Endometrial microvascular endothelial cells (primary cell): ENCODE results near the gene APBA1. TPM values are rescaled to one million over a fixed set of nuclear protein-coding genes. Genes with fewer than 3 reads are reported as not detected.

ENCODE experiments used
- in situ Hi-C: cut with HindIII; loops from 2 replicates; pipeline ENCODE4 v1.10.0; 2017; ENCODE audit warnings: low sequenced_read_pairs, low pct_unique_long_range_greater_than_20kb; ENCODE audit errors: inconsistent ontology term
- total RNA-seq: library from RNA; depleted of rRNA; stranded (reverse); fragments of >200 nt; gene quantifications from one replicate; pipeline ENCODE4 v1.2.3, GENCODE V29; 2015; ENCODE audit errors: inconsistent ontology term

The APBA1 gene
- total RNA-seq, 1 donor from 2014 or later, result 8.3 TPM

DNA sequence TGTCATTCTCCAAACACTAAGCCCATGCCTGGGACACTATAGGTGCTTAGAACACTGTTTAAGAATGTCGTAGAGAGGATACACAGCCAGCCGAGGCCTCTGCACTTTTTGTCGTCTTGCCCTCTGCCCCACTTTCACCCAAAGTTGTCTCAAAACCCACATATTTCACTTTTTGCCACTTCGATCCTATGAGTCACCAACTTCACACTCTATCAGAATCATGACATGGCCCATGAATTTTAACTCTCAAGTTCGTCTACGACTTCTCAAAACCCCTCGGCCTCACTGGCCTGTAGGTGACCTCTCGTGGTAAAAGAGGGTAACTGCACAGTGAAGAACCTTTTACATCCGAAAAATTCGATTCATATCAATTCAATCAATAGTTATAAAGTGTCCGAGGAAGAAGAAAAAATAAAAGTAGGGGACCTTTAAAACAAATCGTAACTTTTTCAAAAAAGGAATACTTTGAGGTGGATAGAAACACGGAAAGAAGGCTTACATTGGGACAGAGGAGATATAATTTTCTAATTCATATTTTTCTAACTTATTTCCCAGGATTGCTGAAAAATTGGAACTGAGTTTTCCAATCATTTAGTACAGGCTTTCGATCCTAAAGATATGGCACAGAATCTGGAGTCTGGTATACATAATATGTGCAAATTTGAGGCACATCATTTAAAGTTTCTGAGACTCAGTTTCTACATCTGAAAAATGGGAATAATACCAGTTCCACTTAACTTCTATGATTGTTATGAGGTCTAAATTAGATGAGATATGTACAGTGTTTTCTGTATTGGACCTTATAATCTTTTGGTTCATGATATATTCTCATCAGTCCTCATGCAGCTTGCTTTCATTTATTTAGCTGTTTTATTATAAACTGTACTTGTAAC, 122.6 kb downstream of the APBA1 start:
- in situ Hi-C loops, result loop anchor here (10.0 kb wide), 1 partner anchor 125 kb away; no protein-coding TSS in a partner anchor

DNA sequence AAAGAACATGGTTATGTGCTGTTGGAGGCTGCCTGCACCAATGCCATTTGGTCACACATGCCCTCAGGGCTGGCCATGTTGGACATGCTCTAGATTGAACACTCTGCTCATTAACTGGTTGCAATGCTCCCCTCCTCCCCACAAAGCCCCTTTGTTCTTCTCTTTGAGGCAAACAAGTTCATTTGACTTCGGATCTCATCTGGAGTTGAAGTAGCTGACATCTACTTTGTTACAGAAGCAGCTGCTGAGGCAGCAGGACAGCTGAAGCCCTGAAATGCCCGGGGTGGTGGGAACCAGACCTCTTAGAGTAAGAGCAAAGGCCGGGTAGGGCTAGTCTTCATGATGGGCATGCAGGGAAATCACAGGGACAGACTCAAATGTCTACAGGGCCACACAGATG, 123.5 kb downstream of the APBA1 start:
- in situ Hi-C loops, result no loop called here

DNA sequence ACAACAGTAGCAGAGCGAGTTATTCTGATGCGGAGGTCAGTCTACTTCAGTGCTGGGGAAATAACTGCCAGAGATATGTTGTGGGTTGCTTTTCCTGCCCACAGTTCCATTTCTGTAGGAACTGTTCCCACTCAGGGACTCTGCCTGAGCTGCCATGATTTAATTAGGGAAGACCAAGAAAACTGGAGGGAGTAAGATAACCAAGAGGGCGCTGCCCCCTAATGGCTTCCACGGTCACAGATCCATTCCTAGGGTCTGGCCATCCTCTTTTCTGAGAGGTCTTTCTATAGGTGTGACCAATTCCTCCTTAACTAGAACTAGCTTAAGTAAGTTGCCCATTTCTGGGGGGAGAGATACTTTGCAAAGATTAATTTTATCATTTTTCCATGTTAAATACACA, 125.9 kb downstream of the APBA1 start:
- in situ Hi-C loops, result no loop called here

DNA sequence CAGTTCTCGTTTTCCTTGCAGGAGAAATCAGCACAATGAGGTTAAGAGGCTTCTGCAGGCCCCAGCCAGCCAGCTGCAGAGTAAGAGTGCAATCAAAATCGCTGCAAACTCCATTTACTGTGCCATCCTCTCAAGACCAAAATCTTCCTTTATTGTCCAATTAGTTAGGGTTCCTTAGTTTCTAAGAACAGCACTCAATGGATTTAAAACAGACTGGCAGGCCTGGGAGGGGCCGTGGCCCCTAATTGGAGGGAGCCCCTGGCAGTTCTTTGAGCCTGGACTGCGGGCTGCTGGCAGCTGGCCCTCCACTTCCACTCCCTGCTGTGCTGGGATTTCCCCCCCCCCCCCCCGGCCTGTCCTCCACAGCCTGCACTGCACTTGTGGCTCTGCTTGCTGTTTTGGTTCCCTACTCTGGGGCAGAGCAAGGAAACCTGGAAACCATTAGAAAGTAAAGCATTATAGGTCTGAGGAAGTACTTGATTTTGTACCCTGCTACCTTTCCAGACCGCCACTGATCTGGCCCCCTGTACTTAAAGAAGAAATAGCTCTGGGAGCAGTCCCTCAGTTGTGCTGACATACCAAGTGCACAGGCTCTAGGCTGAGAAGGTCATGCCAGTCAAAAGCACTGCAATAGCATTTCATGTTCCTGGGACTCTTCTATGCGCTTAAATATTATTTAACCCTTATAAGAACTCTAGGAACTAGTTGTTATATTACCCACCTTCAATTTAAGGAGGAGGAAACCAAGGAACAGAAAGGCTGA, 129.0 kb downstream of the APBA1 start:
- in situ Hi-C loops, result no loop called here

DNA sequence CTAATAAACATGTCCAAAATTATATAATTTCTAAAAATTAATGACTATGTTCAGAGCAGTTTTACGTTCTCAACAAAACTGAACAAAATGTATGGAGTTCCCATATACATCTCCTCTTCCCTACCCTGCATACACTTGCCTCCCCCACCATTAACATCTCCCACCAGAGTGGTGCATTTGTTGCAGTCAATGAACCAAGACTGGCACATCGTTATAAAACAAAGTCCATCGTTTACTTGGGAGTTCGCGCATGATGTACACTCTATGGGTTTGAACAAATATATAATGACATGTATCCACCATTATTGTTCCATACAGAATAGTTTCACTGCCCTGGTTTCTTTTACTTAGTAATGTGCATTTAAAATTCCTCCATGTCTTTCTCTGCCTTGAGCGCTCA, 130.1 kb downstream of the APBA1 start:
- in situ Hi-C loops, result no loop called here

DNA sequence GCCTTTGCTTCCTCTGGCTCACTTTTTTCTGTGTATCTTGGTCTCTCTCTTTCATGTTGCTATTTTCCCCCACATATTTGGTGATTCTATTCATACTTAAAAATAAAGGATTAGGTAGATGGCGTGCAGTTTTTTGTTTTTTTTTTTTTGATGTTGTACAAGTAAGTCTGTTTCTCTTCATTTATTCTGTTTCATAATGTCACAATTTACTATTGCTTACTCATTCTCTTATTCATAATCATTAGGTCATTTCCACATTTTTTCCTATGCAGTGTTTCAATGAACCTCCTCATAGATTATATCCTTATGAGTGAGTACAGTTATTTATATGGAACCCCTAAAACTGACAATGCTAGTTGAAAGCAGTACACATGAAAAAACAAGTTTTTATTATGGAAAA, 136.3 kb downstream of the APBA1 start:
- in situ Hi-C loops, result no loop called here

DNA sequence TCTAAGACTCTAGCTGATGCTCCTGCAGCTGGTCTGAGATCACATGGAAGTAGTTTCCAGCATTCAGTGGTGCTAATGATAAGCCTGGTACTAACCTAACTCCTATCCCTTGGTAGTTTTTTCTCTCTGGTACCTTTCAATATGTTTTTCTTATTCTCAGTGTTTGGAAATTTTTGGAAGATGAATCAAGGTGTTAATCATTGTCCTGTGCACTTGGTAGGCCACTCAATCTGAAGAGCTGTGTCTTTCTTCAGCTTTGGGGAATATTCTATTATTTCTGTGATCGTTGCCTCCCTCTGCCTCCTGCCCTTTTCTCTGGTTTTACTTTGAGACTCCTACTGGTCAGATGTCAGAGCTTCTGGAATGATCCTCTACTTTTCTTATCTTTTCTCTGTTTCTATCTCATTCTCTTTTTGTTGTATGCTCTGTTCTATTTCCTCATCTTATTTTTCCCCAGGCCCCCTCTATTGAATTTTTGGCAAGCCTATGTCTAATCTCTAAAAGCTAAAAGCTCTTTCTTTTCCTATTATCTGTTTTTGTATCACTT, 136.8 kb downstream of the APBA1 start:
- in situ Hi-C loops, result no loop called here

DNA sequence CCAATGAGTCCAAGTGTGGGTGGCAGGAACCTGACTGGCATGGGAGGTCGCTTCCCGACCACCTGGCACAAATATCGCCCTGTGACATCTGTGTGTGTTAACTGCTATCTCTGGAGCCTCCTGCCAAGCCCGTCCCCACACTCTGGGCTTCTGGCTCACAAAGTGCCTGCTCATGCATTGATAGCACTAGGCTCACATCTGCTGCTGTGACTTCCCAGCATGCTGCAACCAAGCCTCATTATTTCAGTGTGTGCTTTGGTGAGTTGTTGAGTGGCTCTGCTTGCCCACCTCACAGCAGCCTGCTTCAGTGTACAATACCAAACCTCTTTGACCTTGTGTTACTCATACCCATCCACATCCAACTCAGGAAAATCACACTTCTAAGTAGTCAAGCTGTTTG, 139.8 kb downstream of the APBA1 start:
- in situ Hi-C loops, result no loop called here

DNA sequence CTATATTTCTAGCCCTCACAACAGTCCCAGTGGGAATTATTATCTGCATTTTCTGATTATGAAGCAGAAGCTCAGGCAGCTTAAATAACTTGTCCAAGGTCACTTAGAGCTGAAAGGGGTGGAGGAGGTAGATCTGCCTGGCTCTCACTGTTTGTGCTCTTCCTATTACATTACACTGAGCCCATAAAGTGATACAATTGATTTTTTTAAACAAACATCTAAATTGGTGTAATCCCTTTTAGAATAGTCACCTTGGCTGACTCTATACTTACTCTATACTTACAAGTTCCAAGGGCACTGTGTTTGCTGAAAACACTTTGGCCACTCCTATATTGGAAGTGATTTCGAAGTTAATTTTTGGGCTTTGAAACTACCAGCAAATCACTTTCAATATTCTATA, 144.7 kb downstream of the APBA1 start:
- in situ Hi-C loops, result no loop called here

DNA sequence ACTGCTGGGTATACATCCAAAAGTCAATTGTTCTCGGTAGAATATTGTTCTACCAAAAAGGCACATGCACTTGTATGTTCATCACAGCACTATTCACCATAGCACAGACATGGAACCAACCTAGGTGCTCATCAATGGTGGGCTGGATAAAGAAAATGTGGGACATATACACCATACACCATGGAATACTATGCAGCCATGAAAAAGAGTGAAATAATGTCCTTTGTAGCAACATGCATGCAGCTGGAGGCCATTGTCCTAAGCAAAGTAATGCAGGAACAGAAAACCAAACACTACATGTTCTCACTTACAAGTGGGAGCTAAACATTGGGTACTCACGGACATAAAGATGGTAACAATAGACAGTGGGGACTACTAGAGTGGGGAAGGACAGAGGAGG, 145.5 kb downstream of the APBA1 start:
- in situ Hi-C loops, result no loop called here

DNA sequence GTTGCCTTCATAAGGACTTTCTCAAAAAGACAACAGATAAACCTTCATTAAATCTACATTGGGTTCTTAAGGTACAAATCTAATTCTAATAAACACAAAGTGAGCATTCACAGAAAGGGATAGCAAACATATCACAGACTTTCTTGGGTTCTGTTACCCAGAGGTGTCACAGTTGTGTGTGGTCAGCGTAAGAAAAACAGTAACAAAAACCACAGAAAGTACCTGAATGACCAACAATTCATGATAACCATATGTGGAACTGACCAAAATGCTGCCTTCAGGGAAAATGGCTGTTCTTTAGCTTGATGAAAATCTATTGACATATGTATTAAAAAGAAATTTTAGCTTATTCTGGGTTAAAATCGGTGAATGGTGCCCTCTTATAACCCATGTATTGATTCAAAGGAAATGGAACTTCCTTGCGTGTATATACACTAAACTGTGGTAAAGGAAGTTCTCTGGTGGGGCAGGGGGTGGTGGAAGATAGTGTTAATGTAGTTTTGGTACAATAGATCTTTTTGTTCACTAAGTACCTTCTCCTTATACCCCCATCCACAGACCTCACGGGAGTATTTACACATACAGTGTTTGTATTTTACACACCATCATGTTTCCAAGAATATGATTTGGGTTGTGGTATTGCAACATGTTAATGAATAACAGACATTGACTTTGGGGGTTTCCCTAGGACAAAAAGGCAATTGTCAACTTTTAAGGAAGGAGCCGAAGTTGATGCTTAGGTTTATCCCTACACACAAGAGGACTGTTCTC, 152.5 kb downstream of the APBA1 start:
- in situ Hi-C loops, result no loop called here

DNA sequence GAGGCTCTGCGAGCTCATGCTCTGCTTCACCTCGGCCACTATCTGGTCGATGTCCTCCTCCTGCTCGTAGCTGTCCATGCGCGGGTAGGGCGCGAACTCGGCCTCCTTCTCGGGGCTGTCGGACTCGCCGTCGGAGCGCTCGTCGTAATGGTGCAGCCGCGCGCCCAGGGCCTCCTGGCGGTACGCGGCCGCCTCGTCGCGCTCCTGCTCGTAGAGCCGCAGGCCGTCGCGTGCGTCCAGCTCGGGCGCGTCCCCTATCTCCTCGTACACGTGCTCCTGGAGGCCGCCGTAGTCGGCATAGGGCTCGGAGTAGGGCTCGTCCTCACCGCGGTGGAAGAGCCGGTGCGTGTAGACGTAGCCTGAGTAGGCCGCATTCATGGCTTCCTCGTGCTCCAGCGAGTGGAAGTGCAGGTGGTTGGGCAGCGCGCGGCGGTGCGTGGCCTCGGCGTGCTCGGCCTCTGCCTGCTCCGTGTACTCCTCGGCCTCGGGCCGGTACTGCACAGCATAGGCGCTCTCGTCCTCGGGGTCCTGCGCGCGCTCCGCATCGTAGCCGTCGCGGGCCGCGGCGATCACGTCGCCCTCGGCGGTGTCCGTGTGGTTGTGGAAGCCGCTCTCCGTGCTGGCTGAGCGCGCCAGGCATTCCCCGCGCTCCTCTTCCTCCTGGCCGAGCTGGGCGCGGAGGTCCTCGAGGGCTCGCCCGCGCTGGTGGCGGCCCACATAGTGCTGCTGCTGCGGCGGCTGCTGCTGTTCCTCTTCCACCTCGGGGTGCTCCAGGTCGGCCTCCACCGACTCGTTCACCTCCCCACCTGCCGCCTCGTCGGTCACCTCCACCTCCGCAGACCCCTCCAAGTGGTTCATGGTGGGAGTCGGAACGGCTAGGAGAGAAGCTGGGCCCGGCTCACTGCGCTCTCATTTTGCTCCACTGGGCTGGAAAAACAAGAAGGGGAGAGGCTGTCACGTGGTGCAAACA, 155.5 kb downstream of the APBA1 start:
- in situ Hi-C loops, result no loop called here

DNA sequence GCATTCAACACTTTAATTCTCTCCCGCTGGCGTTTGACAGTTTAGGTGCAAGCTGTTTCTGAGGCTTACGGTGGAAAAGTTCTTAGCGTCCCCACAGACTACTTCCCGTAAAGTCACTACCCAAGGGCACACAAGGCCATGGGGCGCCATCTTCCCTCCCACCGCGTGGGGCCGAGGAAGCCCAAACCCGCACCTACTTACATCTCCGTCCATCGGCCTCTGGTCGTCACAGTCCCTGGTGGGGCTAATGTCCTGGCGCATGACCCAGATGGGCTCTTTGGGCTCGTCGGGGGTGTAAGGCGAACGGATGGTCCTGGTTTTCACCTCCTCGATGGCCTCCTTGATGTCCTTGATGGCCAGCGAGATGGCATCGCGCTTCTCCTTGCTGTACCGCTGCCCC, 156.4 kb downstream of the APBA1 start:
- in situ Hi-C loops, result no loop called here

DNA sequence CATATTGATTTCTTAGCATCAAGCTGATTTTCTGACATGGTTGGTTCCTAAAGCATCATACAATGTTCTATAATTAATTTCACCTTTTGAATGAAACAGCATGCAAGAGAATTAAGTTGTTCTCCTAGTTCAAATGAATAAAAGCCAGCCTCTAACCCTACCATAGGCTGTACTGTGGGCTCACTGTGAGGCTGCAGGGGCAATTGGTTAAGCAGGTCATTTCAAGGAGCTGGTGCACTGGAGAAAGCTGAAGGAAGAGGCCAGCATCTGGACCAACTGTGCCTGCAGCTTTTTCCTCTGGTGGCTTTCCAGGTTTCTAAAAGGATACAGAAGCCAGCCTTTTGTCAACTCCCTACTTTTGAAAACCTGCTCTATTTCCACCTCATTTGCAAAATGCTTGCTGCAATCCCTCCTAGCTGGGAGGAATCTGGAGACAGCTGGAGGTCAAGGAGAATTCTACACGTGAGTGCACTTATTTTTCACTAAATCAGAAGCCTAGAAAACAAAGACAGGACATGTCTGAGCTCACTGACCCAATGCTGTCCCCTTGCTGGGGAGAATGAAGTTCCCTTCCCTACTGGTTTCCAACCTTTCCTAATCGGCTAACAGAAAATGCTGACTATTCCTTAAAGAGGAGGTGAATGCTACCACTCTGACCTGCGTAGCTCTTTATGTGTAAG, 158.9 kb downstream of the APBA1 start:
- in situ Hi-C loops, result no loop called here

DNA sequence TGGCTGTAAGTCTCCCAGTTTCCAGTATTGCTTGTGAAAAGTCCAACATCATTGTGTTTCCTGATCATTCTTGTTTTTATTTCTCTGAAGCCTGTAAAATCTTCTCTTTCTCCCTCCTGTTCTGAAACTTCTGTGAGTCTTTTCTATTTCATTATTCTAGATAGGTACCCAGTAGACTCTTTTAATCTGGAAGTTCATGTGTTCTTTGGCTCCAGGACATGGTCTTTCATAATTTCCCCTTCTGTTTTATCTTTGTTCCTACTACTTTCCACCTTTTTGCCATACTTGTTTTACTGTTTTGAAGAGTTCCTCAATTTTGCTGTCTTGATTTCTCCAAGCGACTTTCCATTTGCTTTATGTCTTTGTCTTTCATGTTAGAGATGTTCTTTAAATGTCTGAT, 168.1 kb downstream of the APBA1 start:
- in situ Hi-C loops, result no loop called here

DNA sequence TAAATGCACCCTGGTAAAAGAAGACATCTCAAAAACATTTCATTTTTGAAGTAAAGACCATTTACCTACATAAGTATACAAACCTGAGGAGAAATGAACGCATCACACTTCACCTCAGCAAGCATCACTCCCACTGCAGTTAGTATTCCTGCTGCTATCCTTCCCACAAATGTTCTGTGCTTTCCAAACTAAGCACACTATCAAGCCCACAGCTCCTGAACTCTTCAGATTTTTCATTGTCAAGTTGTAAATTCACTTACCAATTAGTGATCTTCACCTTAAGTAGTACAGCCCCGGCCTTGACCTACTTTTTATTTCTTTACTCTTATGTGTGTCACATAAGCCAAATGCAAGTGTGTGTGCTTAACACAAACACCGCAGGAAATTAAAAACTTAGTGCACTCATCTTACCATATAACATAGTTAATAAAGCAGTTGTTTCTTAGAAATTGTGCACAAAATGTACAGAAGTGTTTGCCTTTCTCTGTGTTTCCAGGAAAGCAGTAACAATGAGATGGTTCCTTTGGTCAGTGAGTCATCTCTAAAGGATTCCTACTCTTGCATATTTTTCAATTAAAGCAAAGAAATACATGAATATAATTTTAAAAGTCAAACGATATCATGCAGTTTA, 169.4 kb downstream of the APBA1 start:
- in situ Hi-C loops, result no loop called here

DNA sequence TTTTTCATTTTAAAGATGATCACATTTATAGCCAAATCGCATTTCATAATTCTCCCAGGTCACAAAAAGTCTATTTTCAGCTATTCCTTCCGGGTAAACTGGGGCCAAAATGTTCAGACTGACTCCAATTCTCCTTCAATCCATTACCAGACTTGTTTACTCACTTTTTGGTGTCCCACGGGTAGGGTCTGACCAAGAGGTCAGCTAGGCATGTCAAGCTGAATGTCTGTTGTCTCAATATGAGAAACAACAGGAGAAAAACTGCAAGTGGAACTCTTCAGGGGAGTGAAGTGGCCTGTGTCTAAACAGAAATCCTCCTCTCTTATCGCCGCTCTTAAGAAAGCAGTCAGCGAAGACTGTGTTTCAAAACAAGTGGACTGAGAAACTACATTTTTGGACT, 171.3 kb downstream of the APBA1 start:
- in situ Hi-C loops, result no loop called here
